22Rv1 (cell line): ENCODE results near the gene MYCL.

Source experiments
- H3K27ac ChIP-seq: fragments of 450-650 bp; 2 replicates; pipeline ENCODE4 v1.5.1; 2017
- ZFX ChIP-seq: fragments of 450-650 bp; IDR thresholded peaks from 2 replicates; pipeline ENCODE4 v1.6.1; 2017; ENCODE audit warnings: antibody characterized with exemption, borderline replicate concordance
- TF ChIP-seq, protein P1 (sequence below): fragments of 450-650 bp; IDR thresholded peaks from 2 replicates; pipeline ENCODE4 v1.5.1; 2017; ENCODE audit warnings: mild to moderate bottlenecking

MYCL gene

DNA sequence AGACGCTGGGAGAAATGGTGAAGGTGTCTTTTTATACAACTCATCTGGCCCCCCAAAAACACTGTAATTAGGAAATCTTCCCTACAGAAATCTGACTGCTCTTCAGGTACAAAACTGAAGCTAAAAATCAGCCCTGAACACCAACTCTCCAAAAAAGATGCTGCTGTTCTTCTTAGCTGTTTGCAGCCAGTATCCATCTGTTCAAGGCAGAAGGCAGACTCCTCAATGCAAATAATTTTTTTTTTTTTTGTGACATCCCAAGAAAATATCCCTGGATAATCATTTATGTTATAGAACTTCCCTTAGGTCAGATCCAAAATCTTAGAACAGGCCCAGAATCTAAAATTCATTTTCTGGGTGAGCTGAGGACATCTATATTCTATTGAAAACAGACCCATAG, 54.9 kb downstream of the MYCL start:
- TF ChIP-seq ZFX: no peak
- TF ChIP-seq, protein P1, sequence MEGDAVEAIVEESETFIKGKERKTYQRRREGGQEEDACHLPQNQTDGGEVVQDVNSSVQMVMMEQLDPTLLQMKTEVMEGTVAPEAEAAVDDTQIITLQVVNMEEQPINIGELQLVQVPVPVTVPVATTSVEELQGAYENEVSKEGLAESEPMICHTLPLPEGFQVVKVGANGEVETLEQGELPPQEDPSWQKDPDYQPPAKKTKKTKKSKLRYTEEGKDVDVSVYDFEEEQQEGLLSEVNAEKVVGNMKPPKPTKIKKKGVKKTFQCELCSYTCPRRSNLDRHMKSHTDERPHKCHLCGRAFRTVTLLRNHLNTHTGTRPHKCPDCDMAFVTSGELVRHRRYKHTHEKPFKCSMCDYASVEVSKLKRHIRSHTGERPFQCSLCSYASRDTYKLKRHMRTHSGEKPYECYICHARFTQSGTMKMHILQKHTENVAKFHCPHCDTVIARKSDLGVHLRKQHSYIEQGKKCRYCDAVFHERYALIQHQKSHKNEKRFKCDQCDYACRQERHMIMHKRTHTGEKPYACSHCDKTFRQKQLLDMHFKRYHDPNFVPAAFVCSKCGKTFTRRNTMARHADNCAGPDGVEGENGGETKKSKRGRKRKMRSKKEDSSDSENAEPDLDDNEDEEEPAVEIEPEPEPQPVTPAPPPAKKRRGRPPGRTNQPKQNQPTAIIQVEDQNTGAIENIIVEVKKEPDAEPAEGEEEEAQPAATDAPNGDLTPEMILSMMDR: no peak
- no peak overlapping the region for H3K27ac ChIP-seq

DNA sequence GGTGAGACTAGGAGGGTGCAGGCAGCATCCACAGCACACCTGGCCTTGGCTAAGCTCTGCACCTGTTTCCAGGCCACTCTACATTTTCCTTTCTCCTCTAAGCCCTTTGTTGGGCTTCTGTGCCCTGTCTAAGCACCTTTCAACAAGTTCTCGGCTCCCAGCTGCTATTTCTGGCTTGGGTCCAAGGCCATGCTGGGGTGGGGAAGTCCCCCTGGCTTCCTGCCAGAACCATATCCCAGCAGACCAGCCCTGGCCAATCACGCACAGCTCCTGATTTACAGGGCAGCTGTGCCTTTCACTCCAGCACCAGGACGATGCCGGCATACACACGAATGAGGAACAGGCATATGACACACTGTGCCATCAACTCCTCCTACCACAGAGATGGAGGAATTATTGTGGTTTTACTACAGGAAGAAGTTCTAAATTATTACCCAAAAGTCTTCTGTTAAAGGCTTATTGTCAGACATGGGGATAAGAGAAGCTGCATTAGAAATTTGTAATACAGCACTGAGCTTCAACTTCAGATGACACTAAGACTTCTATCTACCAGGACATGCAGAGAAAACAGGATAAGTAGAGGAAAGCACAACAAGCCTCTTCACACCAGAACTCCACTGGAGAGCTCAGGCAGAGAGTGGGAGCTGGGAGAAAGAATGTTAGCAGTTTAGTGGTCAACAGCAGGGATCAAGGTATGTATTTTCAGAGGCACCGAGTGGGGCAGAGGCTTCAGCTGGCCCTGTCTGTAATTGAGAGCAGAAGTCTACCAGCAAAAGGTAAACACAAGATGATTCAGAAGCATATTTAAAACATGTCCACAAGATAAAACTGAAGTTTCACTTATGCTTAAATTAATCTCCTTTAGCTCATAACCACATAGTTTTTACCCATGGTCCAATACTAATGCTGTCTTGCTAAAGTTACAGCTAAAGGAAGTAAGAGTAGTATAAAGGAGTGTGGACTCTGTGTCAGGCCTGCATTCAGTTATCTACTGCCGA, 55.8 kb downstream of the MYCL start:
- H3K27ac ChIP-seq: no peak overlapping the region
- TF ChIP-seq, protein P1: no peak
- TF ChIP-seq ZFX: no peak
